T-helper 2 cell treated with Interferon-gamma antibody and Interleukin-4, amounts not matched to agents 100 ng/mL and 5 ng/mL, for 36 hours (primary cell): ENCODE measurements around the gene ZFC3H1. TPM values are rescaled to one million over a fixed set of nuclear protein-coding genes. Genes with fewer than 3 reads are reported as not detected.
"Not testable (repeated sequence)": the region's sequence is repeated elsewhere in the genome, so short reads cannot be mapped to it uniquely, and the experiment has no call there.

ENCODE experiments used
- intact Hi-C: fragments of 100-400 bp; cut with micrococcal nuclease; formaldehyde crosslinking; loops from one replicate; pipeline ENCODE4 v1.15.1; 2023
- total RNA-seq: library from RNA; stranded (reverse); gene quantifications from 2 replicates; pipeline ENCODE4 v1.2.3, GENCODE V29; 2022

The ZFC3H1 gene, protein sequence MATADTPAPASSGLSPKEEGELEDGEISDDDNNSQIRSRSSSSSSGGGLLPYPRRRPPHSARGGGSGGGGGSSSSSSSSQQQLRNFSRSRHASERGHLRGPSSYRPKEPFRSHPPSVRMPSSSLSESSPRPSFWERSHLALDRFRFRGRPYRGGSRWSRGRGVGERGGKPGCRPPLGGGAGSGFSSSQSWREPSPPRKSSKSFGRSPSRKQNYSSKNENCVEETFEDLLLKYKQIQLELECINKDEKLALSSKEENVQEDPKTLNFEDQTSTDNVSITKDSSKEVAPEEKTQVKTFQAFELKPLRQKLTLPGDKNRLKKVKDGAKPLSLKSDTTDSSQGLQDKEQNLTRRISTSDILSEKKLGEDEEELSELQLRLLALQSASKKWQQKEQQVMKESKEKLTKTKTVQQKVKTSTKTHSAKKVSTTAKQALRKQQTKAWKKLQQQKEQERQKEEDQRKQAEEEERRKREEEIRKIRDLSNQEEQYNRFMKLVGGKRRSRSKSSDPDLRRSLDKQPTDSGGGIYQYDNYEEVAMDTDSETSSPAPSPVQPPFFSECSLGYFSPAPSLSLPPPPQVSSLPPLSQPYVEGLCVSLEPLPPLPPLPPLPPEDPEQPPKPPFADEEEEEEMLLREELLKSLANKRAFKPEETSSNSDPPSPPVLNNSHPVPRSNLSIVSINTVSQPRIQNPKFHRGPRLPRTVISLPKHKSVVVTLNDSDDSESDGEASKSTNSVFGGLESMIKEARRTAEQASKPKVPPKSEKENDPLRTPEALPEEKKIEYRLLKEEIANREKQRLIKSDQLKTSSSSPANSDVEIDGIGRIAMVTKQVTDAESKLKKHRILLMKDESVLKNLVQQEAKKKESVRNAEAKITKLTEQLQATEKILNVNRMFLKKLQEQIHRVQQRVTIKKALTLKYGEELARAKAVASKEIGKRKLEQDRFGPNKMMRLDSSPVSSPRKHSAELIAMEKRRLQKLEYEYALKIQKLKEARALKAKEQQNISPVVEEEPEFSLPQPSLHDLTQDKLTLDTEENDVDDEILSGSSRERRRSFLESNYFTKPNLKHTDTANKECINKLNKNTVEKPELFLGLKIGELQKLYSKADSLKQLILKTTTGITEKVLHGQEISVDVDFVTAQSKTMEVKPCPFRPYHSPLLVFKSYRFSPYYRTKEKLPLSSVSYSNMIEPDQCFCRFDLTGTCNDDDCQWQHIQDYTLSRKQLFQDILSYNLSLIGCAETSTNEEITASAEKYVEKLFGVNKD (N-terminal part only)
- total RNA-seq: 71.1 and 73.0 TPM in 2 replicates

DNA sequence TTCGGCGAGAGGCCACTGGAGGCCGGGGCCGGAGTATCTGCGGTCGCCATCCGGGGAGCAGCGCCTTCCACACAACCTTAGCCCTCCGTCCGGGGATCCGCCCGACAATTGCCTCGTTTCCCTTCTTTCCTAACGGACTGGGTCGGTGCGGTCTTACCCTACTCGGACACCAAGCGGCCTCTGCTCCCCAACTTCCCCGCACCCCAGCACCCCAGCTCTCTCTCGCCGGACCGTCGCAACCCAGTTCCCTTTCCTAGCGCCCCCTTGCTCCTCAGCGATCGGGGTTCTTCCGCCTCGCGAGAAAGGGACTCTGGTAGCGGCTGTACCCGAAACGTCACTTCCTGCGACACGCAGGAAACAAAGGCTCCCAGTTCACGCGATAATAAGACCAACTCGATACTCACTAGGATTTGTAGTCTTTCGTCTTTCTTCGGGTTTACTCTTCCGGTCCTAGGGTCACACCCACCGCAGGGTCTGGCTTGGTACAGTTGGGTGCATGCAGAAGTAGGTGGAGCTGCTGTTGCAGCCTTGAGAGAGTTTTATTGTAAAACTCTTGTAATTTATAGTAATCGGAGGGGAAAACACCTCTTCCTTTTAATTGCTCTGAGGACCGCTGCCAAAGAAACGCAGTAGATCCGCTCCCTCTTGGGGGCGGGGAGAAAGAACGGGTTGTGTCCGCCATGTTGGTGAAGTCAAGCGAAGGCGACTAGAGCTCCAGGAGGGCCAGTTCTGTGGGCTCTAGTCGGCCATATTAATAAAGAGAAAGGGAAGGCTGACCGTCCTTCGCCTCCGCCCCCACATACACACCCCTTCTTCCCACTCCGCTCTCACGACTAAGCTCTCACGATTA, at the start of gene ZFC3H1, which contains the start of gene THAP2:
Gene ZFC3H1, minus strand, starts transcription at position 288 of the 850 bp plus-strand sequence. Its CDS starts 238 bp downstream, at position 50.
Gene THAP2, plus strand, starts transcription at position 741 of the 850 bp plus-strand sequence. CDS start 209 bp downstream, outside the sequence.
- intact Hi-C loops: loop anchor here (1.0 to 5.0 kb wide), 8 partner anchors 8 to 1420 kb away; partner anchors contain the start of genes CNOT2, RAB21, TBC1D15 and TMEM19

DNA sequence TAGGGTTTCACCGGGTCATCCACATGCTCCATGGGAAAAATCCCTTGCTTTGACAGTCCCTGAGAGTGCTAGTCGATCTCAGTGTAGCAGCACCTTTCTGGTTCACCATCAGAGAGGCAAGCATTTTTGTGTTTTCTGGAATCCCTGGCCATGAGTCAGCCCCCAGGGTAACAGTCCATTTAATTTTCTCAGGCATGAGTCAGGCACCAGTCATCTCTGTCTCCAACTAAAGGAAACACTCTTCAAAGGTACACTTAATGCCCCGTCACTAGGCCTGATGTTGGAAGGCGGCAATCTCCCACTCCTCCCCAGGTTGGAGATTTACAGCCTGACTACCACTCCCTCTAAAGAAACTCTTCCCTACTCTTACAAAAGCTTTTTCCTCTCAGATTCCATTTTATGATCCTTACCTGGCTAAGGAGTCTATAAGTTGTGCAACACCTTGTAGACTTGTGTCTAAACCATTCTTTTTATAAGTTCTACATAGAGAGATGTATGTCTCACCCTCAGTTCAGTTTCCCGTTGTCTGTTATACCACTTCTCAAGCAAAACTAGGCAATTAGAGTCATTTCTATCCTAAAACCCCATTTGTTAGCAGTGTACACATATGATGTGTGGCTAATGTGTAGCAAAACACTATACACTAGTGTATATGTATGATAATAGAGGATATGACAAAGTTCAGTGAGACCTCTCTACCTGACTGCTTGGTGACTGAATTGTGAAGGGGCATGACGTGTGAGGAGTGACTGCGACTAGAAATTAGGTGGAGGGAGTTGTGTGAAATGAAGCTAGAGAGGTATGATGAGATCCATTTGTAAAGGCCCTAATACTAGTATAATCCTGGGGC, 46.9 kb upstream of the ZFC3H1 start:
- intact Hi-C loops: no loop called here

DNA sequence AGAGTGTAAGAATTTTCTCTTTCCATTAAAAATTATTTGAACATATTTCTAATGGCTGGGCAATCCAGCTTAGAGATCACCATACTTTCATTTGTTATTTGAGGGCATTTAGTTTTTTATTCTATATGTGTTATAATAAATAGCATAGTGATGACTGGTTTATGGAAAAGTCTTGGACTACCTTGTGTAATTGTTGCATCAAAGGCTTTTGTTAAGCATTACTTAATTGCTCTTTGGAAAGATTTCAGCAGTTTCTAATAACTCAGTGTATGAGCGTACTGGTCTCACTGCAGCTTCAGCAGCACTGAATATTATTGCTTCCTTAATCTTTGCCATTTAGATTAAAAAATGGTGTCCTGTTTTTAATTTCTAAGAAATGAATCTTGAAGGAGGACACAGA, 45.0 kb upstream of the ZFC3H1 start:
- intact Hi-C loops: no loop called here

DNA sequence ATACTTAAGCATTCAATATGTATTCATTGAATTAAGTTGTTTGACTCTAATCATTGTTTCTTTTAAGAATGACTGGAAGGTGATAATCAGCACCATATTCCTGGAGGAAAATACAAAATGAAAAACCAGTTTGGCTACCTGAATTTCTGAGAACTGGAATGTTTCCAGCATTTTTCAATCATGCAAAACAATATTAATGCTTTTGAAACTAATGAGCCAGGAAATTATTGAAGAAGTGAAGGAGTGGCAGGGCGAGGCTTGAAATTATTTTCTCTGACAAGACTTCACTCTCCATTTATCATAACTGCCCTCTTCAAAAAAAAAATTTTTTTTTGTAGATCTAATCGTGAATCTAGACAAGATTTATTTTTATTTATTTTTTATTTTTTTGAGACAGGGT, 41.3 kb upstream of the ZFC3H1 start:
- intact Hi-C loops: no loop called here

DNA sequence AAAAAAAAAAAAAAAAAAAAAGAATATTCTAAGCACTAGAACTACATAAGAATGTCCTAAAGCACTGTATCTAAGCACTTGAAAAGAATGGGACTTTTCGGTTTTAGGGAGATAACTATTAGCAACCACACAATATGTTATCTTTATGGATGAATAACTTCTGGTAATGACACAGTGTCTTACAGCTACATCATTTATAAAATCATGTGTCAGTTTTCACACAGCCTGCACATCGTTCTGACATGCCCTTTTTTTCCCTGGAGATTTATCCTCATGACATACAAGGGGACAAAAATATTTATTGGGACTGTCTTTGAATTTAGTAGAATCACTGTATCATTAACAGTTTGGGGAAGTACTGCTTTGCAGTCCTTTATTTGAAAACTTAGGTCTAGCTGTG, 39.6 kb upstream of the ZFC3H1 start:
- intact Hi-C loops: no loop called here

DNA sequence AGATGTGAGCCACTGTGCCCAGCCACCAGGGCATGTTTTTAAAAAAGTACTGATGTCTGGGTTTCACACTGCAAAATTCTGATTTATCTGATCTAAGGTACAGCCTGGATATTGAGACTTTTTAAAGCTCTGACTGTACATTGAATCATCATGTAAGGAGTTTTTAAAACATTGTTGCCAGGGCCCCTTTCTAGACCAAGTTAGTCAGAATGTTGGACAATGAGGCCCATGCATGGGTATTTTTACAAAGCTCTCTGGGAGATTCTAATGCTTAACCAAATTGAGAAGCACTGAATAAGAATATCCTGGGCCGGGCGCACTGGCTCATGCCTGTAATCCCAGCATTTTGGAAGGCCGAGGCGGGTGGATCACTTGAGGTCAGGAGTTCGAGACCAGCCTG, 38.9 kb upstream of the ZFC3H1 start:
- intact Hi-C loops: no loop called here

DNA sequence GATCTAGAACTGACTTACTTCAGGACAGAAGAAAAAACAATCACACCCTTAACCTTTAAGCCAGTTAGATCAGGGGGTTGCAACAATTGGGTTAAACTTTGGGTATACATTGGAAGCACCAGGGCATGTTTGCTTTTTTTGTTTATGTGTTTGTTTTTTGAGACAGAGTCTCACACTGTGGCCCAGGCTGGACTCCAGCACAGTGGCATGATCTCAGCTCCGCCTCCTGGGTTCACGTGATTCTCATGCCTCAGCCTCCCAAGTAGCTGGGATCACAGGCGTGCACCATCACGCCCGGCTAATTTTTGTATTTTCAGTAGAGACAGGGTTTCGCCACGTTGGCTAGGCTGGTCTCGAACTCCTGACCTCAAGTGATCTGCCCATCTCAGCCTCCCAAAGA, 38.5 kb upstream of the ZFC3H1 start:
- intact Hi-C loops: not testable (repeated sequence)

DNA sequence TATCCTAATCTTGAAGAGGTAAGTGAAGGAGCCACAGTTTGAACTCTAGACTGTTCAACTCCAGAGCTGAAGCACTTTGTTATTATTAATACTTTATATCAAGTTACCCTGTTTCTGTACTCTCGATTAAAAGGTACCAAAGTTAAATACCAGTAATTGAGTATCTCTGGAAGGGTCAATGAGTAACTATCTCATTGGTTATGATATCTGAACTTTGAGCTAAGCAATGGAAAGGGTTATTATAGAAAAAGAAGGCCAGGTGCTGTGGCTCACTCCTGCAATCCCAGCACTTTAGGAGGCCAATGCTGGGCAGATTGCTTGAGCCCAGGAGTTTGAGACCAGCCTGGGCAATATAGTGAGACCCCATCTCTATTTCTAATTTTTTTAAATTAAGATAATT, 32.1 kb upstream of the ZFC3H1 start:
- intact Hi-C loops: no loop called here

DNA sequence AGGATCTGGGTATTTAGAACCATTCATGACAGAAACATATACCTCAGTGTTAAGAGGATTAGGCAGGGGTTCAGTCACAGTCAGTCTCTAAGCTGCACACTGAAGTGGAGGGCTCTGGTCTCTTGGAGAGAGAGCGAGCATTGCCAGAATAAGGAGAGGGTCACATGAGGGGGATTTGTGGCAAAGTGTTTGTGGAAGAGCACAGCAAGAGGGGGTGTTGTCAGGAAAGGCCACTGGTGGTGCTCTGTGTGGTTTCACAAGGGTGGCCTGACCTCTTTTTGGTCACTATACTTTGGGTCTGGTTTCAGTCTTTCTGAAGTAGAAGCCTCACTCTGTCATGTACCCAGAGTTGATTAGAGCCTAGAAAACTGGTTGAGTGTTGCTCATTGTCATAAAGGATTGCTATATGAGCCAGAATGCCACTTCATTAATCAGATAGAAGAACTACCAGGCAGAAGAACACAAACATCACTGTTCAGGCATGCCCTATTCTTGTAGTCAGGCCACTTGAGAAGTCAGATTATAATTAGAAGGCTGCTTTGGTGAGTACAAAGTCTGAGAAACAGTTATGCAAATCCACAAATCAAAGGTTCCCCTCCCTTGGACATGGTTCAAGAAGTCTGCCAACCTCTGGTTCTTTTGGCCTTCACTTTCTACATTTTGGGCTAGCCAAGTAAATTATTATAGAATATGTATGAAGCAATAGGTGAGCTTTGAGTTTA, 30.6 kb upstream of the ZFC3H1 start:
- intact Hi-C loops: no loop called here

DNA sequence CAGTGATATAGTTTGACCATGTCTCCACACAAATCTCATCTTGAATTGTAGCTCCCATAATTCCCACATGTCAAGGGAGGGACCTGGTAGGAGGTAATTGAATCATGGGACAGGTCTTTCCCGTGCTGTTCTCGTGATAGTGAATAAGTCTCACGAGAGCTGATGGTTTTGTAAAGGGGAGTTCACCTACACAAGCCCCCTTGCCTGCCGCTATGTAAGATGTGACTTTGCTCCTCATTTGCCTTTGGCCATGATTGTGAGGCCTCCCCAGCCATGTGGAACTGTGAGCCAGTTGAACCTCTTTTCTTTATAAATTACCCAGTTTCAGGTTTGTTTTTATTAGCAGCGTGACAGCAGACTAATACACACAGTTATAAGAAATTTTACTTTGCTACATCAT, 30.0 kb upstream of the ZFC3H1 start:
- intact Hi-C loops: not testable (repeated sequence)

DNA sequence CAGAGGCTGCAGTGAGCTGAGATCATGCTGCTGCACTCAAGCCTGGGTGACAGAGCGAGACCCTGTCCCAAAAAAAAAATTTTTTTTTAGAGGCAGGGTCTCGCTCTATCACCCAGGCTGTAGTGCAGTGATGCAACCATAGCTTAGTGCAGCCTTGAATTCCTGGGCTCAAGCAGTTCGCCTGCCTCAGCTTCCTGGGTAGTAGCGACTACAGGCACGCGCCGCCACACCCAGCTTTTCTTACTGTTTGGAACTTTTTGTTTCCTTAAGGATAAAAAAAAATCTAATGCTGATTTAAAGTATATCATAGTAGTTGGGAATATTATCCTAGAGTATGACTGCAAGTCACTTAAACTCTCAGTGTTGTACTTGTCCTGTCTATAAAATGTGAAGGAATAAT, 29.5 kb upstream of the ZFC3H1 start:
- intact Hi-C loops: no loop called here

DNA sequence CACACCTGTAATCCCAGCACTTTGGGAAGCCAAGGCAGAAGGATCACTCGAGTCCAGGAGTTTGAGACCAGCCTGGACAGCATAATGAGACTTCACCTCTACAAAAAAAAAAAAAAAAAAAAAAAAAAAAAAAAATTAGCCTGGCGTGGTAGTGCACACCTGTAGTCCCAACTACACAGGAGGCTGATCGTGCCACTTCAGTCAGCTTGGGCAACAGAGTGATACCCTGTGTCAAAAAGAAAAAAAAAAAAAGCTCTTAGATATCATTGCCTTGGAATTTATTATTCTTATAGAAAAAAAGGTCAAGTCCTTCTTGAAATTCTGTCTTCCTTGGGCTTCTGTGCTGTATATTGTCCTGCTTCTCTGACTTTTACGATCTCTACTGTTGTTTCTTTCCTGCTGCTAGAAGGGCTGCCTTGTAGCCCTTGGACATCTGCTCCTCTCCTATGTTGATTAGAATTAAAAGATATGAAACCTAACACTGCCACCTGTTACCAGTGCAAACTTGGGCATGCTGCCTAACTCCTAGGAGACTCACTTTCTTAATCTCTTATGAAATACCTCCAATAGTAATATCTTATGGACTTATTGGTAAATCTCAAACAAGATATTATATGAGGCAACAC, 28.0 kb upstream of the ZFC3H1 start:
- intact Hi-C loops: no loop called here

DNA sequence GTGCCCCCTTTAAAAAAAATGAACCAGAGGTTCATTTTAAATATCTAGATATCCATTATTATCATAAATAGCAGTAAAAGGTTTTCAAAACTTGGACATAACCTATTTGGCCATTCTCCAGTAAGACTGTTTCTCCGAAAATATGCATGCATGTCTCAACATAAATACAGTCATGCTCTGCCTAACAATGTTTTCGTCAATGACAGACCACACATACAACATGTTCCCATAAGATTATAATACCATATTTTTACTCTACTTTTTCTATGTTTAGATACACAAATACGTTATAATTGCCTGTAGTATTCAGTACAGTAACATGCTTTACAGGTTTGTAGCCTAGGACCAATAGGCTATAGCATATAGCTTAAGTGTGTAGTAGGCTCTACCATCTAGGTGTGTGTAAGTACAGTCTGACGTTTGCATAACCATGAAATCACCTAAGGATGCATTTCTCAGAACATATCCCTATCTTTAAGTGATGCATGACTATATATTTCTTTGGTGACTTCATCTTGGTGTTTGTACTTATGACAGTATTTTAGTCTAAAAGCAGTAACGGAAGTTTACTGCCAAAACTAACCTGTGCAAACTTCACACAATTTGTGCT, 25.4 kb upstream of the ZFC3H1 start:
- intact Hi-C loops: loop anchor here (5.0 kb wide), 1 partner anchor 42 kb away; no protein-coding TSS in a partner anchor

DNA sequence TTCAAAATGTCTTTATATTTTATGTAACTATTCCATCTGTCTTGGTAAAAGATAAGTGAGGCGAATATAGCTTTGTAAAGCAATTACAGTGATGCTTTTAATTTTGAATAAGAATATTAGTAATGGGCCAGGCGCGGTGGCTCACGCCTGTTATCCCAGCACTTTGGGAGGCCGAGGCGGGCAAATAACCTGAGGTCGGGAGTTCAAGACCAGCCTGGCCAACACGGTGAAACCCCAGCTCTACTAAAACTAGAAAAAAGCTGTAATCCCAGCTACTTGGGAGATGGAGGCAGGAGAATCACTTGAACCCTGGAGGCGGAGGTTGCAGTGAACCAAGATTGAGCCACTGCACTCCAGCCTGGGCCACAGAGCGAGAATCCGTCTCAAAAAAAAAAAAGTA, 23.5 kb upstream of the ZFC3H1 start:
- intact Hi-C loops: loop anchor here (5.0 kb wide), 1 partner anchor 40 kb away; no protein-coding TSS in a partner anchor

DNA sequence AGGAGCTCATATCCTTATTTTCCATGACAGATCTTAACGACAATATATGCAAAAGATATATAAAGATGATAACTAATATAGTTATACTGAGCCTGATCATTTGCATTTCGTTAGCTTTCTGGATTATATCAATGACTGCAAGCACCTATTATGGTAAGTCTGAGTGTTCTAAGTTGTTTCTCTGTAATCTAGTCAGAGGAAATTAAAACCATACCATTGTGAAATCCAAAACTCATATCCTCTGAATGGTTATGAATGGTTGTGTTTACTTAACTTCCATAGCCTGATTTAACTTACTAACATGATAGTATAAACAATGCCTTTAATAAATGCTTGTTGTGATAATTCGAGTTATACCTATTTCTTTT, 23.0 kb upstream of the ZFC3H1 start:
- intact Hi-C loops: loop anchor here (1.0 to 5.0 kb wide), 4 partner anchors 23 to 153 kb away; partner anchors contain the start of genes RAB21, TBC1D15 and ZFC3H1

DNA sequence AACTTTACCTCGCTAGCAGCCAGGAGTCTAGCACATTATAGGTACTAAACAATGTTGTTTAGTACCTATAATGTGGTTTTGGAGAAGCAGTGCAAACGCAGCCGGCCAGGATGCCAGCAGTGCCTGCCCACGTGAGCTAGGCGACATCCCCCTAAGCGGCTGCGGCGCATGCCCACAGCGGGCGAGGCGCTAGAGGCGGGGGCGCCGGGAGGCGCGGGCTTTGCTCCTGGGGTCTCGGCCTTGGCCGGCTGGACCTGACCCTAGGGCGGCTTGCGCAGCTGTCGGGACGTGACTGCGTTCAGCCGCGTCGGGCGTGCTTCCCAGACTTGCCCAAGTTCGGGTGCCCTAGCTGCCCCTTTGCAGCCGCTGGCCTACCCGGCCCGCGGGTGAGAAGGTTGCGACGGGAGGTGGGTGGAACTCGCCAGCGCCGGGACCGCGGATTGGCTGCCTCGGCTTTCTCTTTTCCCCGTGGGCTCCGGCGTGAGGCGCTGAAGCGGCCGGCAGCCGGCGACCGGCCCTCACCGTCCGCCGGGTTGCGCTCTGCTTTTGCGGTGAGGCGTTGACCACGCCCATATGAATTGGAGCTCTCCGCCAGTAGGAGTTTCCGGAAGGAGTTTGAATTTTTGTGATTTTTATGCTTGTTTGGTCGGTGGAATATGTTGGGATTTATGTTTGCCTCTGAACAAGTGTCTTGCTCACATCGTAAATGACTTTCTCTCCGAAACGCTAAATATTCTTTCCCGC, 22.4 kb upstream of the ZFC3H1 start, which contains the start of gene TMEM19:
Gene TMEM19, plus strand, starts transcription at position 169 of the 744 bp plus-strand sequence. CDS start 599 bp downstream, outside the sequence.
- intact Hi-C loops: loop anchor here (1.0 to 5.0 kb wide), 4 partner anchors 23 to 153 kb away; partner anchors contain the start of genes RAB21, TBC1D15 and ZFC3H1
